ENCODE data around the gene SELP.
A peak's percentile ranks its signal among the peaks of the same experiment; 100 is the strongest.

Gene SELP

GRCh38 chr1:169620565-169620964, 9.4 kb downstream of the SELP start:
- no peak for DNase-seq (ENCODE audit: low read depth)

GRCh38 chr1:169618367-169618766, 11.6 kb downstream of the SELP start:
- no peak for DNase-seq (ENCODE audit: low read depth)

GRCh38 chr1:169615803-169616202, 14.1 kb downstream of the SELP start:
- DNase-seq (ENCODE audit: low read depth), result no peak

- no peak for DNase-seq (ENCODE audit: low read depth)
Observed at GRCh38 chr1:169610858-169611257, 19.1 kb downstream of the SELP start.

GRCh38 chr1:169610108-169610507, 19.8 kb downstream of the SELP start:
- DNase-seq (ENCODE audit: low read depth), result no peak

- no peak for DNase-seq (ENCODE audit: low read depth)
Observed at GRCh38 chr1:169608226-169608625, 21.7 kb downstream of the SELP start.

- no peak for DNase-seq (ENCODE audit: low read depth)
Observed at GRCh38 chr1:169604781-169605560, 25.0 kb downstream of the SELP start.

- peak; percentile 10 for DNase-seq (ENCODE audit: low read depth)
Observed at GRCh38 chr1:169601096-169601881, 28.6 kb downstream of the SELP start.

GRCh38 chr1:169595764-169596711, 33.9 kb downstream of the SELP start:
- DNase-seq (ENCODE audit: low read depth), result no peak

- DNase-seq (ENCODE audit: low read depth), result no peak
Observed at GRCh38 chr1:169594391-169594790, 35.5 kb downstream of the SELP start.

- DNase-seq (ENCODE audit: low read depth), result no peak
Observed at GRCh38 chr1:169590932-169591331, 39.0 kb downstream of the SELP start.

GRCh38 chr1:169588785-169589485, 41.0 kb downstream of the SELP start:
- DNase-seq (ENCODE audit: low read depth), result no peak

- no peak for DNase-seq (ENCODE audit: low read depth)
Observed at GRCh38 chr1:169588112-169588511, 41.8 kb downstream of the SELP start.

GRCh38 chr1:169586395-169587255, 43.3 kb downstream of the SELP start, which contains the start of gene F5:
F5 (minus strand) TSS chr1:169586481; CDS start chr1:169586386, 95 bp downstream.
- peak; percentile 24 for DNase-seq (ENCODE audit: low read depth)

GRCh38 chr1:169586067-169586394, 43.9 kb downstream of the SELP start:
- DNase-seq (ENCODE audit: low read depth), result no peak

- no peak for DNase-seq (ENCODE audit: low read depth)
Observed at GRCh38 chr1:169585181-169585580, 44.7 kb downstream of the SELP start.

GRCh38 chr1:169584483-169585144, 45.3 kb downstream of the SELP start:
- no peak for DNase-seq (ENCODE audit: low read depth)

- no peak for DNase-seq (ENCODE audit: low read depth)
Observed at GRCh38 chr1:169577981-169578738, 51.8 kb downstream of the SELP start.

- DNase-seq (ENCODE audit: low read depth), result no peak
Observed at GRCh38 chr1:169576935-169577331, 53.0 kb downstream of the SELP start.

Data from fibroblast of the conjunctiva (primary cell).